ENCODE measurements around the gene NDUFS2.

Gene NDUFS2

GRCh38 chr1:161179698-161180097, 22.5 kb upstream of the NDUFS2 start:
- no peak overlapping the region for H3K4me3 Mint-ChIP-seq
- no peaks in the 10 kb centered on the region for H3K27me3 Mint-ChIP-seq
- H3K9me3 Mint-ChIP-seq = no peaks in the 10 kb centered on the region
- H3K27ac Mint-ChIP-seq = no peak overlapping the region
- peaks cover 62% of the 10 kb centered on the region for H3K4me1 Mint-ChIP-seq
- ATAC-seq = no peak
- H3K36me3 Mint-ChIP-seq = peaks cover 12% of the 10 kb centered on the region

- H3K27ac Mint-ChIP-seq = peak overlapping the region; percentile 57
- H3K4me3 Mint-ChIP-seq = no peak overlapping the region
- H3K27me3 Mint-ChIP-seq = no peaks in the 10 kb centered on the region
- ATAC-seq = no peak
- H3K9me3 Mint-ChIP-seq = no peaks in the 10 kb centered on the region
- H3K4me1 Mint-ChIP-seq = peaks cover 62% of the 10 kb centered on the region
- peaks cover 2% of the 10 kb centered on the region for H3K36me3 Mint-ChIP-seq
Observed at GRCh38 chr1:161180639-161181038, 21.5 kb upstream of the NDUFS2 start.

- H3K27ac Mint-ChIP-seq = peak overlapping the region; percentile 86
- no peaks in the 10 kb centered on the region for H3K9me3 Mint-ChIP-seq
- H3K4me1 Mint-ChIP-seq = peaks cover 67% of the 10 kb centered on the region
- no peaks in the 10 kb centered on the region for H3K36me3 Mint-ChIP-seq
- peak; percentile 50 for ATAC-seq
- no peaks in the 10 kb centered on the region for H3K27me3 Mint-ChIP-seq
- no peak overlapping the region for H3K4me3 Mint-ChIP-seq
Observed at GRCh38 chr1:161182214-161182613, 20.0 kb upstream of the NDUFS2 start.

DNA sequence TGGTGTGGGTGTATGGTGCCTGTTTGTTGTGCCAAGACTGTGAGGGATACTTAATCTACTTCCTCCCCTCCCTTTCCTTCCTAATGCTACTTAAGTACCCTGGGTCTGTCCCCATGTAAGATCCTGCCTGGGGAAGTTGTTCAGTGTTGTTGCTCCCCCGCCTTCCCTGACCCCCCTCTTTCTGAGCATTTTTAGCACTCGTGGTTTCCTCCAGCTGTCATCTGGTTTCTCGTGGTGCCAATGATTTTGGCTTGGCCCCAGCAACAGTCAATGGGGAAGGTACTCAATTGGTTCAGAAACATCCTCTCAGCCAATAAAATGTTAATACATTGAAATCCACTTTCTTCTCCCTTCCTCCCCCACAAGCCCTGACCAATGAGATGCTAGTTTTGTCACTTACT, 16.9 kb upstream of the NDUFS2 start:
- no peaks in the 10 kb centered on the region for H3K36me3 Mint-ChIP-seq
- peaks cover 81% of the 10 kb centered on the region for H3K4me1 Mint-ChIP-seq
- no peaks in the 10 kb centered on the region for H3K27me3 Mint-ChIP-seq
- H3K27ac Mint-ChIP-seq = peak overlapping the region; percentile 86
- H3K4me3 Mint-ChIP-seq = peak overlapping the region; percentile 17
- no peaks in the 10 kb centered on the region for H3K9me3 Mint-ChIP-seq
- ATAC-seq = peak; percentile 86

DNA sequence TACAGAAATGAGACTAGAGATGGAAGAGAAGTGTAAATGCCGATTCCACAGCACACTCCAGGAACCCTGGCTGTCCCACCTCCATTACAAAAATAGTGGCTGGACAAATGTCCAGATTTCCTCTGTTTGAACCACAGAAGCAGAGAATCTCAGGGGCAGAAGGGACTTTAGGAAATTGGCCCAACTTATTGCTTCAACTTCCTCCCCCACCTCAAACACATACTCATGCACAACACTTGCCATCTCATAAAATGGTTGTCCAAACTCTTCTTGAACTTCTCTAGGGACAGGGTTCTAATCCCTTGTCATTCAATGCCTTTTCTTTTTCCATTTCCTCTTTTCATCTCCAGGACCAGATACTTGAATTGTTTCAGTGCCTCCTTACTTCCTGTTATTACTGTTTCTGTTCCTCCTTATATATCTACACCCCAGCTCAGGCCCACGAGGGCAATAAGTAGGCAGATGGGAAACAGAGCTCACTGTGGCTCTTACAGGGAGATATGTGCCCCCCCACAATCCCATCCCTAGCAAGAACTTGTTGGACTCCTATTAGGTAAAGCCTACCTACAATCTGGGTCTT, 16.3 kb upstream of the NDUFS2 start:
- Mint-ChIP-seq H3K4me1 (peaks cover 81% of the 10 kb centered on the region), H3K36me3 (no peaks in the 10 kb centered on the region), H3K4me3 (peak overlapping the region; percentile 7), H3K27me3 (no peaks in the 10 kb centered on the region), H3K27ac (peak overlapping the region; percentile 86), H3K9me3 (no peaks in the 10 kb centered on the region)
- peak; percentile 87 for ATAC-seq

GRCh38 chr1:161187311-161187710, 14.9 kb upstream of the NDUFS2 start:
- no peaks in the 10 kb centered on the region for H3K9me3 Mint-ChIP-seq
- no peak overlapping the region for H3K4me3 Mint-ChIP-seq
- H3K27ac Mint-ChIP-seq = peak overlapping the region; percentile 86
- peaks cover 76% of the 10 kb centered on the region for H3K4me1 Mint-ChIP-seq
- H3K36me3 Mint-ChIP-seq = no peaks in the 10 kb centered on the region
- ATAC-seq = no peak
- no peaks in the 10 kb centered on the region for H3K27me3 Mint-ChIP-seq

- no peak for ATAC-seq
- H3K4me3 Mint-ChIP-seq = no peak overlapping the region
- H3K27me3 Mint-ChIP-seq = no peaks in the 10 kb centered on the region
- no peaks in the 10 kb centered on the region for H3K9me3 Mint-ChIP-seq
- H3K27ac Mint-ChIP-seq = peak overlapping the region; percentile 86
- H3K36me3 Mint-ChIP-seq = no peaks in the 10 kb centered on the region
- peaks cover 75% of the 10 kb centered on the region for H3K4me1 Mint-ChIP-seq
Observed at GRCh38 chr1:161188381-161188780, 13.8 kb upstream of the NDUFS2 start.

DNA sequence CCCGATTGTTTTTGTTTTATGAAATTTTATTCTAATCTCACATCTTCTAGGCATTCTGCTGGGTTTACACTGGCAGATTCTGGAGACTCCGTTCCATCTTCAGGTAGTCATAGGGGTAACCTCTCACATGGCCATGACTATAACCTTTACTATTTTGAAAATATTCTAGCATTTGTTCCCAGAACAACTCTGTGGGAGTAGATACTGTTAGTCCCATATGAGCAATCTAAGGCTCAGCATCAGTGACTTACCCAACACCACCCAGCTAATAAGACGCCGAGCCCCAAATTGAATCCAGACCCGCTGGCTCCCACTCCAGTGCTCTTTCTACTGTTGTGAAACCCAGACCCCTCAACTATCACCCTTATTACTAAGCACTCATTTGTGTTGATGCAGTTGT, 13.1 kb upstream of the NDUFS2 start:
- H3K27me3 Mint-ChIP-seq = no peaks in the 10 kb centered on the region
- H3K4me1 Mint-ChIP-seq = peaks cover 69% of the 10 kb centered on the region
- peak overlapping the region; percentile 86 for H3K27ac Mint-ChIP-seq
- H3K9me3 Mint-ChIP-seq = no peaks in the 10 kb centered on the region
- no peak for ATAC-seq
- H3K4me3 Mint-ChIP-seq = no peak overlapping the region
- H3K36me3 Mint-ChIP-seq = no peaks in the 10 kb centered on the region

DNA sequence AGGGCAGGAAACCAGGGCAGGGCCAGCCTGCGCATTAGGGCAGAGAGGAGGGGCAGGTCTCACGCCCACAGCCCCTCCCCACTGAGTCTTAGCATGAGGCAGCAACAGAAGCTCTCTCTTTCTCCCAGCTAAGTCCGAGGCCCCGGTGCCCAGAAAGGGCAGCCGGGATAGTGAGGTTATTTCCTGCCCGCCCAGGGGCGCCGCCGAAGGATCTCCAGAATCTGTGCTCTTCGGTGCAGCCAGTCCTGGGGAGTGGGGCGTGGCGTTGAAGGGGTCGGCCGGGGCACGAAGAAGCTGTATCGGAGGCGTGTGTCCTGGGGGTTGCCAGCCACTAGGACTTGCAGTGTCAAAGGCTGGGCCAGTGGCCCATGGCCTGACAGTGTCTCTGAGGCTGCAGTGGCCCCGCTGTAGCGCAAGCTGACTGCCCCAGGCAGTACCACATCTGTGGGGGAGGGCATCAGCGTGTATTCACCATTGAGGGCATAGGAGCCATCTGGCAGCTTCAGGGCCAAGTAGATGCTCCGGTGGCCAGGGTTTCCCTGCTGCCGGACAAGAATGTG, 11.1 kb upstream of the NDUFS2 start:
- no peak for ATAC-seq
- no peaks in the 10 kb centered on the region for H3K27me3 Mint-ChIP-seq
- H3K4me3 Mint-ChIP-seq = no peak overlapping the region
- peak overlapping the region; percentile 57 for H3K27ac Mint-ChIP-seq
- H3K4me1 Mint-ChIP-seq = peaks cover 65% of the 10 kb centered on the region
- no peaks in the 10 kb centered on the region for H3K9me3 Mint-ChIP-seq
- H3K36me3 Mint-ChIP-seq = no peaks in the 10 kb centered on the region

DNA sequence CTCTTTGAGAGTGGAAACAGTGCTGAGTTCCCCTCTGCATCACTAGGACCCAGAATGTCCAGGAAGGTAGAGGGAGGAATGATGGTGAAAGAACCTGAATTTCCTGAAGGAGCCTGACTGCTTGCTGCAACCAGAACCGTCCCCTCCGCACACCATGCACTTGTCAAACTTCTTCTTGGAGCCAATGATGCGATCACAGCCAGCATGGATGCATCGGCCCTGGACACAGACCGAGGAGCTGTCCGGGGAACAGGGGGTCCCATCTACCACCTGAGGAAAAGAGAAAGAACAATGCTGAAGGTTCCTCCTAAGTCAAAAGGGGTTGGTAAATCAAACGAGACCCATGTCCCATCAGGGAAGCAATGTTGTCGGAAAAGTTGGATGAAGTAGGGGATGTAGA, 10.2 kb upstream of the NDUFS2 start:
- Mint-ChIP-seq H3K4me1 (peaks cover 58% of the 10 kb centered on the region), H3K27ac (peak overlapping the region; percentile 26), H3K9me3 (no peaks in the 10 kb centered on the region), H3K27me3 (no peaks in the 10 kb centered on the region), H3K36me3 (no peaks in the 10 kb centered on the region), H3K4me3 (no peak overlapping the region)
- no peak for ATAC-seq

DNA sequence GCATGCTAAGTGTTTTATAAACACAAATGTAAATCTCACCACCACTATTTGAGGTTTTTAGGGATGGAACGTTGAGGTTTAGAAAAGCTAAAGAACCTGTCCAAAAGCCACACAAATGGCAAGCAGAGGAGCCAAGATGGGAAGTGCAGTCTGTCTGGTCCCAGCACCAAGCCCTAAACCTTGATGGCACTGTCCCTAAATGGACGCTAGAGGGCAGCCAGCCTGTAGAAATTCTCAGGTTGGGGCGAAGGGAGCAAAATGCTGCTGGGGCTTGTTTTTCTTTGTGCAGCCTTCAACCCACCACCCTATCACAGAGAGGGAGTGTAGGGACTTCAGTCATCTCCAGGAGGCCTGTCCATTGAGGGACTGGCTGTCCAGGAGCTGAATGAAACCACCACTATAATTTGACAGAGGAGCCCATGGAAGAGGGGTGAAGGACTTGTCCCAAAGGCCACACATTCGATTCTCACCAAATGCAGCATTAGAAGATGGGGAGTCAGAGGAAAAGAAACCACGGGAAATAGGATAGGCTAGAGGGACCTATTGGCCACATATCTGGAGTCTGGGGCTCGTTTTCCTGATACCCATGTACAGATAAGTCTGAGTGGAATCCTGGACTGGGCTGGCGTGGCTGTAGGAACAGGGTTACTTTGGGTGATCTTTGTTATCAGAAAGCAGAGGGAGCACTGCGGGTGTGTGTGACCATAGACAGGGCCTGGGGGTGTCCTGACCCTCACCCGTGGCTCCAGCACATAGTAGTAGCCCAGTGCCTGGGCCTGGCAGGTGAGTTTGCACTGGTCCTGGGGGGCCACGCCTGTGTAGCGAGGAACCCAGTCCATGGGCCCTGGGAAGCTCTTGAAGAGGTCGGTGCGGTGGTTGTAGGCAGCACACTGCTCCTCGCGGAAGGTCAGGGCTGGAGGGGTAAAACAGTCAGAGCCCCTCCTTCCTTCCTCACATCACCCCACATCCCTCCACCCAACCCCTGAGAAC, 9.4 kb upstream of the NDUFS2 start:
- Mint-ChIP-seq H3K9me3 (no peaks in the 10 kb centered on the region), H3K4me1 (peaks cover 50% of the 10 kb centered on the region), H3K27me3 (no peaks in the 10 kb centered on the region), H3K36me3 (no peaks in the 10 kb centered on the region), H3K27ac (peak overlapping the region; percentile 85), H3K4me3 (no peak overlapping the region)
- ATAC-seq = peak; percentile 82

- Mint-ChIP-seq H3K27ac (no peak overlapping the region), H3K9me3 (no peaks in the 10 kb centered on the region), H3K27me3 (no peaks in the 10 kb centered on the region), H3K4me3 (no peak overlapping the region), H3K36me3 (no peaks in the 10 kb centered on the region), H3K4me1 (peaks cover 43% of the 10 kb centered on the region)
- no peak for ATAC-seq
Observed at GRCh38 chr1:161193561-161194235, 8.5 kb upstream of the NDUFS2 start.

GRCh38 chr1:161195171-161195570, 7.0 kb upstream of the NDUFS2 start:
- Mint-ChIP-seq H3K36me3 (no peaks in the 10 kb centered on the region), H3K9me3 (no peaks in the 10 kb centered on the region), H3K27ac (peak overlapping the region; percentile 40), H3K27me3 (no peaks in the 10 kb centered on the region), H3K4me3 (no peak overlapping the region), H3K4me1 (peaks cover 35% of the 10 kb centered on the region)
- peak; percentile 78 for ATAC-seq

DNA sequence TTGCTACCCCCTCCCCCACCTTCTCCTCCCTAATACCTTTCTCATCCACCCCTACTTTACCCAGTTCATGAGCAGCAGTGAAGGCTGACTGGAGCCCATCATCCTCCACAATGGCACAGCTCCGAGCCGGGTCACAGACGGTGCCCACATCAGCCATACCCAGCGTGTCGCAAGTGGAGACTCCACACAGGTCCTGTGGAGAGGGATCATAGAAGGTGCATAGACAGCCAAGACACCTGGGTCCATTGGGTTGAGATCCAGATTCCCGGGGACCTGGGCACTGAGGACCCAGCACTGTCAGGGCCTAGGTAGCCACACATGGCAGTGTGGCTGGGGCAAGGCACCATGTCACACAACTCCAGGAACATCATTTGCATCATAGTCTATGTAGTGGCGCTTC, 6.1 kb upstream of the NDUFS2 start:
- no peaks in the 10 kb centered on the region for H3K9me3 Mint-ChIP-seq
- no peak for ATAC-seq
- H3K4me3 Mint-ChIP-seq = no peak overlapping the region
- H3K36me3 Mint-ChIP-seq = no peaks in the 10 kb centered on the region
- H3K4me1 Mint-ChIP-seq = peaks cover 38% of the 10 kb centered on the region
- peak overlapping the region; percentile 40 for H3K27ac Mint-ChIP-seq
- H3K27me3 Mint-ChIP-seq = no peaks in the 10 kb centered on the region
